HEK293T (cell line): ENCODE data around the gene SCN9A.

Experiments used
- BHLHE40 ChIP-seq: fragments of 450-650 bp; IDR thresholded peaks from 2 replicates; pipeline ENCODE4 v1.6.1; 2016; ENCODE audit warnings: mild to moderate bottlenecking, moderate library complexity, borderline replicate concordance
- CTBP1 ChIP-seq: fragments of 450-650 bp; IDR thresholded peaks from 2 replicates; pipeline ENCODE4 v1.6.1; 2016; ENCODE audit warnings: borderline replicate concordance
- ELF4 ChIP-seq: fragments of 450-650 bp; IDR thresholded peaks from 2 replicates; pipeline ENCODE4 v1.6.1; 2017; ENCODE audit warnings: antibody characterized with exemption
- FOXK2 ChIP-seq: fragments of 450-650 bp; IDR thresholded peaks from 2 replicates; pipeline ENCODE4 v1.6.1; 2016; ENCODE audit warnings: mild to moderate bottlenecking
- FOXM1 ChIP-seq: fragments of 450-650 bp; IDR thresholded peaks from 2 replicates; pipeline ENCODE4 v1.6.1; 2017; ENCODE audit warnings: mild to moderate bottlenecking, borderline replicate concordance
- NFRKB ChIP-seq: fragments of 450-650 bp; IDR thresholded peaks from 2 replicates; pipeline ENCODE4 v1.6.1; 2016; ENCODE audit warnings: mild to moderate bottlenecking, moderate library complexity
- PKNOX1 ChIP-seq: fragments of 450-650 bp; IDR thresholded peaks from 2 replicates; pipeline ENCODE4 v1.6.1; 2016
- SP1 ChIP-seq: fragments of 450-650 bp; IDR thresholded peaks from 2 replicates; pipeline ENCODE4 v1.6.1; 2017
- SUZ12 ChIP-seq: fragments of 450-650 bp; IDR thresholded peaks from 2 replicates; pipeline ENCODE4 v1.6.1; 2016; ENCODE audit warnings: mild to moderate bottlenecking
- ZNF384 ChIP-seq: fragments of 450-650 bp; IDR thresholded peaks from 2 replicates; pipeline ENCODE4 v1.6.1; 2016

GRCh38 chr2:166193407-166193806 lies 182.3 kb downstream of the SCN9A start:
- TF ChIP-seq ELF4 (no peak), CTBP1 (no peak), SP1 (no peak), ZNF384 (no peak), FOXK2 (no peak), SUZ12 (no peak), BHLHE40 (no peak), PKNOX1 (no peak), NFRKB (no peak), FOXM1 (no peak)
